OCI-LY3 (cell line): Measurements from ENCODE around the gene HS3ST3B1.

Experiments used
- H2AFZ ChIP-seq: fragments of 200-600, 300-600 bp; shearing (Covaris generic); 2 replicates; pipeline ENCODE4 v1.6.0; 2014; ENCODE audit warnings: antibody characterized with exemption, low read depth, low read length
- H3K27ac ChIP-seq: fragments of 200-600, 300-600 bp; sonication (generic); 2 replicates; pipeline ENCODE4 v1.5.1; 2014; ENCODE audit warnings: mild to moderate bottlenecking, low read length, moderate library complexity, mixed read lengths
- H3K27me3 ChIP-seq: fragments of 200-600, 300-600 bp; sonication (generic); 2 replicates; pipeline ENCODE4 v1.6.1; 2014; ENCODE audit warnings: low read depth, low read length, mixed read lengths
- H3K36me3 ChIP-seq: fragments of 200-600, 300-600 bp; sonication (generic); replicated peaks from 2 replicates; pipeline ENCODE3; 2014; ENCODE audit warnings: low read depth, low read length, mixed read lengths
- H3K4me1 ChIP-seq: fragments of 300-600, 200-600 bp; sonication (generic); 2 replicates; pipeline ENCODE4 v1.6.1; 2014; ENCODE audit warnings: low read length, mixed read lengths
- H3K4me2 ChIP-seq: fragments of 200-600, 300-600 bp; sonication (generic); 2 replicates; pipeline ENCODE4 v1.6.1; 2014; ENCODE audit warnings: low read length, mixed read lengths
- H3K4me3 ChIP-seq: fragments of 300-600, 200-600 bp; sonication (generic); 2 replicates; pipeline ENCODE4 v1.5.1; 2014; ENCODE audit warnings: antibody characterized with exemption, mild to moderate bottlenecking, low read length, moderate library complexity
- H3K79me2 ChIP-seq: fragments of 300-600, 200-600 bp; shearing (Covaris generic); 2 replicates; pipeline ENCODE4 v1.6.1; 2014; ENCODE audit warnings: mild to moderate bottlenecking, low read length, mixed read lengths
- H3K9ac ChIP-seq: fragments of 300-600, 200-600 bp; shearing (Covaris generic); 2 replicates; pipeline ENCODE4 v1.6.0; 2014; ENCODE audit warnings: mild to moderate bottlenecking, low read length, moderate library complexity
- H3K9me3 ChIP-seq: fragments of 200-600, 300-600 bp; shearing (Covaris generic); 2 replicates; pipeline ENCODE4 v1.6.1; 2014; ENCODE audit warnings: low read length, mixed read lengths; ENCODE audit not compliant: insufficient read depth
- H4K20me1 ChIP-seq: fragments of 200-600, 300-600 bp; sonication (generic); 2 replicates; pipeline ENCODE4 v1.6.1; 2016; ENCODE audit warnings: low read length, mixed read lengths; ENCODE audit not compliant: insufficient read depth
- CTCF ChIP-seq: fragments of 200-600, 300-600 bp; sonication (generic); IDR thresholded peaks from 2 replicates; pipeline ENCODE4 v1.5.1; 2014; ENCODE audit warnings: antibody characterized with exemption, low read length, low read depth
- EZH2phosphoT487 ChIP-seq: fragments of 200-600 bp; shearing (Covaris generic); IDR thresholded peaks from 2 replicates; pipeline ENCODE4 v1.6.1; 2018; ENCODE audit warnings: antibody characterized with exemption, mixed run types, low read depth

The HS3ST3B1 gene

GRCh38 chr17:14299280-14300141 lies 1.4 kb upstream of the HS3ST3B1 start:
- Histone ChIP-seq H2AFZ (no peak overlapping the region), H3K9ac (no peak overlapping the region), H3K27ac (no peak overlapping the region), H4K20me1 (no peaks in the 10 kb centered on the region), H3K9me3 (no peaks in the 10 kb centered on the region), H3K4me2 (no peak overlapping the region), H3K27me3 (no peaks in the 10 kb centered on the region), H3K4me1 (no peaks in the 10 kb centered on the region), H3K36me3 (no peaks in the 10 kb centered on the region), H3K79me2 (no peaks in the 10 kb centered on the region), H3K4me3 (no peak overlapping the region)
- no peak for TF ChIP-seq EZH2phosphoT487
- TF ChIP-seq CTCF = no peak

DNA sequence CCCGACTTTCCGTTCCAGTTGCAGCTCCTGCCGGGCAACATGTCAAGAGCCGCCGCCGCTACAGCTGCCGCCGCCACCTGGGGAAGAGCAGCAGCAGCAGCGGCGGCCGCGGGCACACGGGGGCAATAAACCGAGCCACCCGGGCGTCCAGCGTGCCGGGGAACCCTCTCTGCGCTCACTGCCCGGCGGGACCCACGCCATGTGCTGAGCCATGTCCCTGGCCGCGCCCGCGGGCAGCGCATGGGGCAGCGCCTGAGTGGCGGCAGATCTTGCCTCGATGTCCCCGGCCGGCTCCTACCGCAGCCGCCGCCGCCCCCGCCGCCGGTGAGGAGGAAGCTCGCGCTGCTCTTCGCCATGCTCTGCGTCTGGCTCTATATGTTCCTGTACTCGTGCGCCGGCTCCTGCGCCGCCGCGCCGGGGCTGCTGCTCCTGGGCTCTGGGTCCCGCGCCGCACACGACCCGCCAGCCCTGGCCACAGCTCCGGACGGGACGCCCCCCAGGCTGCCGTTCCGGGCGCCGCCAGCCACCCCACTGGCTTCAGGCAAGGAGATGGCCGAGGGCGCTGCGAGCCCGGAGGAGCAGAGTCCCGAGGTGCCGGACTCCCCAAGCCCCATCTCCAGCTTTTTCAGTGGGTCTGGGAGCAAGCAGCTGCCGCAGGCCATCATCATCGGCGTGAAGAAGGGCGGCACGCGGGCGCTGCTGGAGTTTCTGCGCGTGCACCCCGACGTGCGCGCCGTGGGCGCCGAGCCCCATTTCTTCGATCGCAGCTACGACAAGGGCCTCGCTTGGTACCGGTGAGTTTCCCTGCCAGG lies 604 bp downstream of the HS3ST3B1 start:
- H3K4me3 ChIP-seq = no peak overlapping the region
- H3K9ac ChIP-seq = no peak overlapping the region
- H3K4me2 ChIP-seq = no peak overlapping the region
- no peaks in the 10 kb centered on the region for H3K4me1 ChIP-seq
- no peak overlapping the region for H2AFZ ChIP-seq
- H3K36me3 ChIP-seq = no peaks in the 10 kb centered on the region
- H4K20me1 ChIP-seq = no peaks in the 10 kb centered on the region
- H3K27ac ChIP-seq = no peak overlapping the region
- H3K27me3 ChIP-seq = no peaks in the 10 kb centered on the region
- H3K9me3 ChIP-seq = no peaks in the 10 kb centered on the region
- no peak for TF ChIP-seq EZH2phosphoT487
- no peaks in the 10 kb centered on the region for H3K79me2 ChIP-seq

- Histone ChIP-seq H3K9me3 (no peaks in the 10 kb centered on the region), H4K20me1 (no peaks in the 10 kb centered on the region), H3K4me3 (no peak overlapping the region), H3K9ac (no peak overlapping the region), H3K4me1 (no peaks in the 10 kb centered on the region), H2AFZ (no peak overlapping the region), H3K36me3 (no peaks in the 10 kb centered on the region), H3K79me2 (no peaks in the 10 kb centered on the region), H3K4me2 (no peak overlapping the region), H3K27ac (no peak overlapping the region), H3K27me3 (no peaks in the 10 kb centered on the region)
- TF ChIP-seq EZH2phosphoT487 (no peak), CTCF (no peak)
Measured at GRCh38 chr17:14302091-14302430, 1.2 kb downstream of the HS3ST3B1 start.

- H2AFZ ChIP-seq = no peak overlapping the region
- no peaks in the 10 kb centered on the region for H3K36me3 ChIP-seq
- H3K79me2 ChIP-seq = no peaks in the 10 kb centered on the region
- no peaks in the 10 kb centered on the region for H3K4me1 ChIP-seq
- no peaks in the 10 kb centered on the region for H3K27me3 ChIP-seq
- H3K4me2 ChIP-seq = no peak overlapping the region
- TF ChIP-seq CTCF (no peak), EZH2phosphoT487 (no peak)
- no peak overlapping the region for H3K4me3 ChIP-seq
- no peak overlapping the region for H3K27ac ChIP-seq
- no peak overlapping the region for H3K9ac ChIP-seq
- H4K20me1 ChIP-seq = no peaks in the 10 kb centered on the region
- no peaks in the 10 kb centered on the region for H3K9me3 ChIP-seq
Measured at GRCh38 chr17:14302431-14303099, 1.7 kb downstream of the HS3ST3B1 start.
